Measurements from ENCODE around the gene USP13. TPM values are rescaled to one million over a fixed set of nuclear protein-coding genes. Genes with fewer than 3 reads are reported as not detected.

Gene USP13
- total RNA-seq, 1 experiment from 2014 or later: 22.7 TPM

GRCh38 chr3:179681492-179682263 is 28.8 kb downstream of the USP13 start:
- ChIA-PET POLR2A (no interaction called here), RAD21 (ENCODE audit: low non-redundant PET in 1 of 2, low total read pairs in 2 of 2, uncharacterized antibody in 2 of 2, unreplicated experiment in 2 of 2) (no interaction called here), CTCF (no interaction called here)
- H3K9ac ChIP-seq (ENCODE audit: low read length): no peak overlapping the region
- H2AFZ ChIP-seq (ENCODE audit: low read depth, low read length, poor library complexity, severe bottlenecking): no peak overlapping the region
- H3K4me2 ChIP-seq (ENCODE audit: low read length): no peak overlapping the region
- TF ChIP-seq CEBPB (IDR thresholded peaks at IDR 0.05; ENCODE audit: low read depth): no peak
- TF ChIP-seq SRF (IDR thresholded peaks at IDR 0.05; ENCODE audit: low read depth): no peak
- TF ChIP-seq TCF7L2 (IDR thresholded peaks at IDR 0.05; ENCODE audit: borderline replicate concordance, extremely low read depth, insufficient read depth, insufficient read length): no peak
- TF ChIP-seq POLR2AphosphoS5 (IDR thresholded peaks at IDR 0.05; ENCODE audit: low read depth, low read length): no peak
- no peak for TF ChIP-seq ZNF274 (IDR thresholded peaks at IDR 0.05; ENCODE audit: low read depth, low read length)
- no peak for TF ChIP-seq POLR2A (IDR thresholded peaks at IDR 0.05; ENCODE audit: borderline replicate concordance, extremely low read depth, insufficient read depth, insufficient read length)
- no peak for TF ChIP-seq MAX (IDR thresholded peaks at IDR 0.05)
- no peak for TF ChIP-seq EZH2 (IDR thresholded peaks at IDR 0.05)
- TF ChIP-seq JUND (IDR thresholded peaks at IDR 0.05): no peak
- no peak for TF ChIP-seq SIN3A (IDR thresholded peaks at IDR 0.05; ENCODE audit: low read depth)
- TF ChIP-seq ATF3 (IDR thresholded peaks at IDR 0.05): no peak
- no peak for TF ChIP-seq ZFX (IDR thresholded peaks at IDR 0.05)
- no peak for ATAC-seq
- intact Hi-C loops (cut with micrococcal nuclease): no loop called here
- peaks cover 55% of the 10 kb centered on the region for H3K79me2 ChIP-seq (ENCODE audit: insufficient read depth, low read length)
- H3K36me3 ChIP-seq (ENCODE audit: control insufficient read depth in 1 of 2, insufficient read depth in 2 of 2, low read length in 2 of 2): peaks cover 0 to 5% of the 10 kb centered on the region in 2 experiments; a peak in 1 of 4 replicates
- H3K9me3 ChIP-seq (ENCODE audit: control insufficient read depth in 1 of 2, insufficient read depth in 1 of 2, low read depth in 1 of 2, low read length in 2 of 2): no peaks in the 10 kb centered on the region
- DNase-seq (ENCODE audit: low read depth, low spot score): no peak
- H3K27ac ChIP-seq (ENCODE audit: low read depth, low read length): no peak overlapping the region
- no peak overlapping the region for H3K4me3 ChIP-seq (replicated peaks in 1 of 2; ENCODE audit: low read depth in 1 of 2, low read length in 2 of 2)
- no peaks in the 10 kb centered on the region for H4K20me1 ChIP-seq (ENCODE audit: insufficient read depth)
- no peaks in the 10 kb centered on the region for H3K27me3 ChIP-seq (ENCODE audit: insufficient read depth, low read length)
- H3K9me2 ChIP-seq (ENCODE audit: insufficient read depth): no peaks in the 10 kb centered on the region
- peaks cover 3 to 22% of the 10 kb centered on the region in 2 experiments; a peak in 2 of 4 replicates for H3K4me1 ChIP-seq (ENCODE audit: control insufficient read depth in 1 of 2, insufficient read depth in 2 of 2, low read length in 2 of 2)
- no TSS peak for BruUV-seq (replicated peaks)

Measured in HCT116 (cell line).